Retinal pigment epithelial cell (primary cell): ENCODE measurements around the gene RIC8B.

Source experiments
- DNase-seq: peaks from one replicate; pipeline ENCODE4 v3.0.0-alpha.2; 2010; ENCODE audit warnings: low read depth
- H3K4me3 ChIP-seq: 2 replicates; pipeline ENCODE4 v1.5.1; 2011; ENCODE audit warnings: mild to moderate bottlenecking, low read length, control low read depth, moderate library complexity
- TF ChIP-seq, protein P1 (sequence below): conservative IDR thresholded peaks from 2 replicates; pipeline ENCODE4 v1.5.1; 2011; ENCODE audit warnings: low read depth, low read length, control low read depth, inconsistent platforms

The RIC8B gene

DNA sequence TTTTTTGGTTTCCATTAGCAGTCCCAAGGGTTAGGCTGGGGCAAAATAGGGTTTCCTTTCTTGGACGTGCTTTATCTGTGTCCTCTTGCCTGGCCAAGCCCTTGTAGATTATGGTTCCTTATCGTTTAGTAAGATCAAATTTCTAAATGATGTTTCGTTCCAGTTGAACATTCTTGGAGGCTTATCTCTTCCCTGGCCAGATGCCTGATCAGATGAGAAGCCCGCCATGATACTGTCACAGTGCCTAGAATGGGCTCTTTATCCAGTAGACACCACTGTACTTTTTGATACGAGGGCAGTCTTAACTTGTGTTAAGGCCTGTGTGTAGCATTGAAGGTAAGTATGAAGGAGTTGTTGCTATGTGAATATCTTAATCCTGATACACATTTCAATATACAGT lies 105.1 kb downstream of the RIC8B start:
- no peak for DNase-seq
- no peak overlapping the region for H3K4me3 ChIP-seq
- TF ChIP-seq, protein P1, sequence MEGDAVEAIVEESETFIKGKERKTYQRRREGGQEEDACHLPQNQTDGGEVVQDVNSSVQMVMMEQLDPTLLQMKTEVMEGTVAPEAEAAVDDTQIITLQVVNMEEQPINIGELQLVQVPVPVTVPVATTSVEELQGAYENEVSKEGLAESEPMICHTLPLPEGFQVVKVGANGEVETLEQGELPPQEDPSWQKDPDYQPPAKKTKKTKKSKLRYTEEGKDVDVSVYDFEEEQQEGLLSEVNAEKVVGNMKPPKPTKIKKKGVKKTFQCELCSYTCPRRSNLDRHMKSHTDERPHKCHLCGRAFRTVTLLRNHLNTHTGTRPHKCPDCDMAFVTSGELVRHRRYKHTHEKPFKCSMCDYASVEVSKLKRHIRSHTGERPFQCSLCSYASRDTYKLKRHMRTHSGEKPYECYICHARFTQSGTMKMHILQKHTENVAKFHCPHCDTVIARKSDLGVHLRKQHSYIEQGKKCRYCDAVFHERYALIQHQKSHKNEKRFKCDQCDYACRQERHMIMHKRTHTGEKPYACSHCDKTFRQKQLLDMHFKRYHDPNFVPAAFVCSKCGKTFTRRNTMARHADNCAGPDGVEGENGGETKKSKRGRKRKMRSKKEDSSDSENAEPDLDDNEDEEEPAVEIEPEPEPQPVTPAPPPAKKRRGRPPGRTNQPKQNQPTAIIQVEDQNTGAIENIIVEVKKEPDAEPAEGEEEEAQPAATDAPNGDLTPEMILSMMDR, result no peak

DNA sequence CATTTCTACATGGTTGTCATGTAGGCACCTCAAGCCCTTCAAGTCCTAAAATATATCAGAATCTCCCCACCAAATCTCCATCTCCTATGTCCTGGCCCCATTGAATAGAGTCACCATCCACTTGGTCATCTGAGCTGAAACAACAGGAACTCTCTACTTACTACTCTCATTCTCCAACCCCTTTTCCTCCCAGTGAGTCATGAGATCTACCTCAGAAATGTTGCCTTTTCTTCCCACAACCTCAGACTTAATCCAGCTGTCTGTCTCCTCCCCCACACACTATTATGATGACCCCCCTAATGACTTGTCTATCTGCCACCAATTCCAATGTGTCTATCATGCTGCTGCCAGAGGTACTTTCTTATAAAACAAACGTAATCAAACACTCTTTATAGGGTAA lies 108.9 kb downstream of the RIC8B start:
- TF ChIP-seq, protein P1, result no peak
- no peak overlapping the region for H3K4me3 ChIP-seq
- DNase-seq, result no peak

DNA sequence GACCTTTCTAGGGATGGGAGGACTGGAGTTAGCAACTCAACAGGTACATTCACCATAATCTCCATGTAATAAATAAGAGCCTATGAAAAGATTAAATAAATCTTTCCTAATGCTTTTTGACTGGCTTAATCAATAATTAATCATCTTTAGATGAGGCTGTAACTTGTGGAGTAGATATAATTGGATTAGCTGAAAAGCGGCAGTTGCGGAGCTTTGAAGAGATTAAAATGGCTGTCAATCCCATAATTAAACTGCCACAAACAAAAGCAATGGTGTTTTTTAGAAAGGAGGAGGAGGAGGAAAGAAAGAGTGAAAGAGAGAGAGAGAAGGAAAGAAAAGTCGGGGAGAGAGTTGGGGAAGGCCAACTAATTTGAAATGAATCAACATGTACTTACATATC lies 110.5 kb downstream of the RIC8B start:
- no peak overlapping the region for H3K4me3 ChIP-seq
- TF ChIP-seq, protein P1, result no peak
- no peak for DNase-seq

GRCh38 chr12:106885541-106886249 lies 111.2 kb downstream of the RIC8B start:
- DNase-seq, result no peak
- TF ChIP-seq, protein P1, result no peak
- H3K4me3 ChIP-seq, result no peak overlapping the region

DNA sequence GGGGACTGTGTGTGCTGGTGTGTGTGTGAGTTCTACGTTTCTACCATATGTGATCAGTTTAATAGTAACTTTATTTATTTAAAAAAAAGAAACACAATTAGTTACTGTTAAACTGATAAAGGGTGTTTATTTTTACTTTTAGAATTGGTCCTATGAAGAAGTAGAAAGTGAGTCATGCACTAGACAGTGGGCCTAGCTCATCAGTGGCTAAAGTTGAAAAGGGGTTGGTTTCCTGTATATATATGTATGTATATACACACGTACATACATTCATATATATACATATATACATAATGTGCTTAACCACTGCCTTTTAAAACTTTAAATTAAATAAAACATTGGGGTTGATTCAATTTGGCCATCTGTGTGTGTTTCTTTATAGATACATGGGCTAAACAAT lies 112.5 kb downstream of the RIC8B start:
- DNase-seq, result no peak
- no peak overlapping the region for H3K4me3 ChIP-seq
- TF ChIP-seq, protein P1, result no peak

- TF ChIP-seq, protein P1, result no peak
- no peak overlapping the region for H3K4me3 ChIP-seq
- no peak for DNase-seq
These were observed 114.0 kb downstream of the RIC8B start for GRCh38 chr12:106888348-106888970.

GRCh38 chr12:106889326-106889725 lies 114.8 kb downstream of the RIC8B start:
- no peak for DNase-seq
- TF ChIP-seq, protein P1, result no peak
- H3K4me3 ChIP-seq, result no peak overlapping the region
